GM11168 (cell line): ENCODE results near the gene CFAP90.

Experiments
- in situ Hi-C: fragments of 300-500 bp; cut with MboI; formaldehyde crosslinking; loops from one replicate; pipeline ENCODE4 v1.12.0; 2022; ENCODE audit warnings: low sequenced_read_pairs; ENCODE audit not compliant: unreplicated experiment

CFAP90 gene, protein sequence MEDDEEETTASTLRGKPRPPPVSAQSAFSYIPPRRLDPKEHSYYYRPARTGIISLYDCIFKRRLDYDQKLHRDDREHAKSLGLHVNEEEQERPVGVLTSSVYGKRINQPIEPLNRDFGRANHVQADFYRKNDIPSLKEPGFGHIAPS

DNA sequence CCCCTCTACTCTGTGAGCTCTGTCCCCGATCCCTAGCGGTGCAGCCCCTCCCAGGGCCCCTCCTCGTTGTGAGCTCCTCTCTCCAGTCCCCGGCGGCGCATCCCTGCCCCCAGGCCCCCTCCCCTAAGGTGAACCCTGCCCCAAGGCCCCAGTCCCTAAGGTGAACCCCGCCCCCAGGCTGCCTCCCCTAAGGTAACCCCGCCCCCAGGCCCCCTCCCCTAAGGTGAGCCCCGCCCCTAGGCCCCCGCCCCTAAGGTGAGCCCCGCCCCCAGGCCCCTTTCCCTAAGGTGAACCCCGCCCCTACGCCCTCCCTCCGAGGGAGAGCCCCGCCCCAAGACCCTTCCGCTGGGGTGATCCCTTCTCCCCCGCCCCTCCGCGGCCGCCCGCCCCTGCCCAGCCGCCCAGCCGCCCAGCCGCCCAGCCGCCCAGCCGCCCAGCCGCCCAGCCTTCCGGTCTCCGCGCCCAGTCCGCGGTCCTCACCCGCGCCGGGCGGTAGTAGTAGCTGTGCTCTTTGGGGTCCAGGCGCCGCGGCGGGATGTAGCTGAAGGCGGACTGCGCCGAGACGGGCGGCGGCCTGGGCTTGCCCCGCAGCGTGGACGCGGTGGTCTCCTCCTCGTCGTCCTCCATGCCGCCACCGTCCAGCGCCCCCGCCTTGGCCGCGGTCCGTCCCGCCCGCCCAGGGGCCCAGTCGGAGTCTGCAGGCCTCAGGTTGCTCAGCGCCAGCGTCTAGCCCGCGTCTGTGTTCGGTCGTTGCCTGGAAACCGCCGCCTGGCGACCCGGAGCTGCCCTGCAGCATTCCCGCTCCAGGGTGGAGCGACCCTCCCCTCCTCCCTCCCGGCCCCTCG, at the start of gene CFAP90:
CFAP90 (minus strand) TSS at position 739 of the 845 bp plus-strand sequence; CDS start at position 627, 112 bp downstream.
- in situ Hi-C loops, result no loop called here

DNA sequence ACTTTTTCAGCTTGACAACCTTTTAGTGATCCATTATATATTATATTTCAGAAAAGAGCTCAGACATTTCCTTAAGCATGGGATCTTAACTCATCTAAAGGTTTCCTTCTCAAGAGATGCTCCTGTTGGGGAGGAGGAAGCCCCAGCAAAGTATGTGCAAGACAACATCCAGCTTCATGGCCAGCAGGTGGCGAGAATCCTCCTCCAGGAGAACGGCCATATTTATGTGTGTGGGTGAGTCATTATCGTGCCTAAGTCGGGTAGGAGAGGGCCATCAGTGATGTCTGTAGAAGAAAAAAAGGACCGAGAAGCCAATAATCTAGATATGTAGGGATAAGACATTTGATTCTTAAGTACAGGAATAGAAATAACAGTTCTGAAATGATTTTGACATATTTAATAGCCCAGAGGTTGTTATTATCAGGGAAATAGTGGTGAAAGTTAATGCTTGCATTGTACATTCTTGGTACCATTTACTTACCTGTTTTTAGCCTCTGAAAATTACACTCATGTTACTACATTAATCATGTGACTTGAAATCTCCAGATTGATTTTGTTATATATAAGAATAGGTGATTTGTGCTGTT, 46.2 kb upstream of the CFAP90 start:
- in situ Hi-C loops, result no loop called here

DNA sequence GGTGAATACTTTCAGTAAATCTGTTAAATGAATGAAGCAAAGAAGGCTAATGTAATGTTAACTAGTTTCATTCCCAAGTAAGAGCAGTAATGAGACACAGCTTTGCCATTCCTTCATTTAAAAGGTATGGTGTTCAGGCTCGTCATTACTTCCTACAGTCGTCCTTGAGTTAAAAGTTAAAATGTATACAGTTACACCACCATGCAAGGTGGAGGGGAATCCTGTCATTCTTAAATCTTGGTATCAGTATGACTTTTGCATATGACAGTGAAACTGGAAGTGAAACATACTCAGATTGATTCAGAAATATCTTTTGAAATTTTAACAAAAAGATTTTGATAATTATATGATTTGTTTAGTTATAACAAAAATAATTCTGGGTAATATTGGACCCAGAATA, 43.9 kb upstream of the CFAP90 start:
- in situ Hi-C loops, result no loop called here

DNA sequence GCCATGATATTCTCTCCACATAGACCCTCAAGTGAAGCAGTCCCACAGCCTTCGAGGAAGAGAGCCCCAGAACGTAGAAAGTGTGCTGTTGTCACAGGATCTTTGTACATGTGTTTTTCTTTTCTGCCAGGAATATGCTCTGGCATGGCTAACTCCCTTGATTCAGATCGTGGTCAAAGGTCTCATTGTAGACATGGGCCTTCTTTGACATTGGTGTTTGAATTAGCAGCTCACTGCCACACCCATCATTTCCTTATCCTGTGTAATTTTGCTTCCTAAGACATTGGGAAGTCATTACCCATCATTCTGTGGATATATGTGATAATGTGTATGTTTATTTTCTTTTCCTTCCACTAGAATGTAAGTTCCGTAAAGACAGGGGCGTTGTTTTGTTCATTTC, 43.5 kb upstream of the CFAP90 start:
- in situ Hi-C loops, result no loop called here

DNA sequence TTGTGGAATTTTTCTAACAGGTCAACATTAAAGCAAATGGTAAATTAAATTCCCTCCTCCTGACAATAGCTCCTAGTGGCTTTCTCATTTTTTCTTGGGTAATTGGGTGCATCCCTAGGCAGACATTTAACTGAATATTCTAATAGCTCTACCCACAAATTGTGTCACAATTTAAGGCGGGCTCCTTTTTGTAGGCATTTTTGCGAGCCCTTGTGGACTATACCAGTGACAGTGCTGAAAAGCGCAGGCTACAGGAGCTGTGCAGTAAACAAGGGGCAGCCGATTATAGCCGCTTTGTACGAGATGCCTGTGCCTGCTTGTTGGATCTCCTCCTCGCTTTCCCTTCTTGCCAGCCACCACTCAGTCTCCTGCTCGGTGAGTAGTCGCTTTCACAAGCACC, 38.0 kb upstream of the CFAP90 start:
- in situ Hi-C loops, result no loop called here

DNA sequence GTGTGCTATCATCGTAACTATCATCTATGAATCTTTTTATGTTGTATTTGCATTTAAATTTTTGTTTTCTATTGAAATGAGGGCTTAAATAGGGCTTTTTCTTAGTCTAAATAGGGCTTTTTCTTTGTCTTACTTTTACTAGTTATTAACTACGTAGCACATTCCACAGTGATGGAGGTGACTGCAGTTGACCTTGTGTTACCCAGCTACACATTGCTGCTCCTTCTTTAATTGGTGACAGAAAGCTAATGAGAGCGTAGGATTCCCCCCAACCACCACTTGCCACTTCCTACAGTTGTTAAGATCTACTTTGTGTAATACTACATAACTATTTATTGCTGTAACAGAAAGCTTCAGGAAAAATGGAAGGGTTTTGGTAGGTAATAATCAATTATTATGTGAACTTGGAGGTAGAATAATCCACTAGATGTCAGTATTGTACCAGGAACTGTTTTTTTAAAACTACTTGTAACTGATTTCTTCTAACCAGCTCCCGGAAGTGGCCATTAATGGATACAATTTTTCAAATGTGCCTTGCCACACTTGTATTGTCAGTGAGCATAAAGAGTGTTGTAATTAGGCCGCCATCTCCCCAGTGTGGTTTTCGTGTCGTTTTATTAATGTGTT, 36.0 kb upstream of the CFAP90 start:
- in situ Hi-C loops, result no loop called here

DNA sequence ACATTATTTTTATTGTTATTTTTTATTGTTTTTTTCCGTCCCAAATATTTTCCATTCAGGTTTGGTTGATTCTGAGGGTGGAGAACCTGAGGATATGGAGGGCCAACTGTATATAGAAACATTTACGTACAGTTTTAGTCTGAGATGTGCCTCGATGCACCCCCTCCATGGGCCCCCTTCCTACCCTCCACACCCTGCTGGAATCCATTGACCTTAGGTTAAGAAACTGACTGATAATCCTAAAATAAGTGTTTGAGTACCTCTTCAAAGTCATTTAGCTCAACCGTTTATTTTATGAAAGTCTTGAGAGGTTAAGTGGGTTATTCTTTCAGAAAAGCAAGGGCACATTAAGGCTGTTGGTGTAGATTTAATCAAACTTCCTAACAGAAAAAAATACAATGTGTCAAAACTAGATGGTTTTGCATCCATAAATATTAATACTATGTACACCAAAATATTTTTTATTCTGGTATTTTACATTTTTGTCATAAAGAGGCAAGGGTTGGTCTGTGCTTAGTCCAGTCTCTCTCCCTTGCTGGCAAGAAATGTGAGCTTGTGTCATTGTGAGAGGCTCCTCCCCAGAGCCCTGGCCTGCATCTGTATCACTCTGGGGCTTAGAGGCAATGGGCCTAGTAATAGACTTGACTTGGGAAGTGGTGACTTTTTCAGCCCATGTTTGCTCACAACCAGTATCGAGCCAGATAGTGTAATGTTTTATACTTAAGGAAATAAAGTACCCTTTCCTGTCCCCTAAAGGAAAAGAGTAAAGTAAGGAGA, 33.7 kb upstream of the CFAP90 start:
- in situ Hi-C loops, result no loop called here

DNA sequence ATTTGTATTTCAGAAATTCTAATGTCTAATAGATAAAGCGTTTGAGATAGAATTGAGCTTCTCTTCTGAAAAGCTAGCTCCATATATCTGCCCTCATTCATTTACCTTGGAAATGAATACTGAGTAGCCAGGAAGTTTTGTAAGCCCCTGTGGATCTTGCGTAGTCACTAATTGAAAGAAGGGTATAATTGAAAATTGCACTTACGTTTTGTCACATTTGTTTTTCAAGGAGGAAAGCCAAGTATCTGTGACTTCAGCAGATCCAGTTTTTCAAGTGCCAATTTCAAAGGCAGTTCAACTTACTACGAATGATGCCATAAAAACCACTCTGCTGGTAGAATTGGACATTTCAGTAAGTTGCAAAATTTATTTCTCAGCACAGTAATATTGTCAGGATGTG, 32.0 kb upstream of the CFAP90 start:
- in situ Hi-C loops, result no loop called here

DNA sequence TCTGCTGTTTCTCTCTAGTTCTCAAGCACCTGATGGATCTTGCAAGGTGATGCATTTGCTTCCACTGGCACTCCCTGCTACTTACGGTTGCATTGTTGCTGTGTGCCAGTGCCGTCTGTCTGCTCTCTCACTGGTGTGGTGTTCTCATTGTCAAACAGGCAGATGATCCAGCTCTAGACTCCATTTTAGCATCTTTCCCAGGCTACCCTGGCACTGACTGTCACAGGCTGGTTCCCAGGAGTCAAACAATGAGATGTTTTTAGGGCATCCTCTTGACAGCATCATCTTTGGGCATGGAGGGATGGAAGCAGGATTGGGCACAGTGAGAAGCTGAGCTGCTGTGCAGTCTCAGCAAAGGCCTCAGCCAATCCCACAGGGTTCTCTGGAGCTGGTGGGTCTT, 30.9 kb upstream of the CFAP90 start:
- in situ Hi-C loops, result no loop called here

DNA sequence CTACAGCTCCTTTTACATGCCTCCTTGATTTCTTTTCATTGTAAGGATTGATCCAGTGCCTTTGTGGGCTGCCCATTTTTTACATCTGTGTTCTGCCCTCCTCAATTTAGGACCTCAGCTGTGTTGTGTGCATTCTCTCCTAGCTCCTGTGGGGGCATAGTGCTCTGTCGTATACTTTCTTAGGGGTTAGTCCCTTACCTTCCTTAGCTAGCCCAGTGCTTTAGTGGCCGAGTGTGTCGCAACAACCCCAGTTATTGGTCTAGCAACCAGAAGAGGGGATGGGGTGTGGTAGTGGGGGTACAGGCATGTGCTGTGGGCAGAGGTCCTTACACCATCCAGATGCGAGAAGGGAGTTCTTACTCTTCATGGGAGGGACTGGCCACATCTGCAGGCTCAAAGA, 30.2 kb upstream of the CFAP90 start:
- in situ Hi-C loops, result no loop called here

DNA sequence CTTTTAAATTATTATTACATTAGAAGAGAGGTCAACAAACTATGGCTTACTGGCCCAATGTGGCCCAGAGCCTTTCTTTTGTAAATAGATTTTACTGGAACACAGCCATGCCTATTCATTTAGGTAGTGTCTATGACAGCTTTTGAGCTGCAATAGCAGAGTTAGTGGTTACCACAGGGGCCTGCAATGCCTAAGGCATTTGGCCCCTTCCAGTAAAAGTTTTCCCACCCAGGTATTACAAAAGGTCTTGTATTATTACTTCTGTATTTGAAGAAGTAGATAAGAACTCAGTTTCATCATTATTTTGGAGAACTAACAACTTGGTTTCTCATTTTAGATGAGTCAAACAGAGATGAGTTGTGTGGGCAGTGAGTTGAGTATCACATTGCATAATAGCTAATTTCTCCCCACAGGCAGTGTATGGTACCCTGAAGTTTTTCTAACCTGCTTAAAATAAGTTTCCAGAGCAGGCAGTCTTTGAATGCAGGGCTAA, 27.5 kb upstream of the CFAP90 start:
- in situ Hi-C loops, result no loop called here

DNA sequence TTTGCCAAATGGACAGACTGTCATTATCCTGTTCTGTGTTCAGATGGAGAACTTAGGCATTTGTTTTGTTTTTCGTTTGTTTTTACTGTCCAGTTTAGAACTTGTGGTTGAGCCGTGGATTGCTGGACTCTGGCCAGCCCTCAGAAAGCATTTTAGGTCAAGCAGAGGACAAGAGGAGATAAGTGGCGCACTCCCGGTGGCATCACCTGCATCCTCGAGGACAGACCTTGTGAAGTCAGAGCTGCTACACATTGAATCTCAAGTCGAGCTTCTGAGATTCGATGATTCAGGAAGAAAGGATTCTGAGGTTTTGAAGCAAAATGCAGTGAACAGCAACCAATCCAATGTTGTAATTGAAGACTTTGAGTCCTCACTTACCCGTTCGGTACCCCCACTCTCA, 26.9 kb upstream of the CFAP90 start:
- in situ Hi-C loops, result no loop called here

DNA sequence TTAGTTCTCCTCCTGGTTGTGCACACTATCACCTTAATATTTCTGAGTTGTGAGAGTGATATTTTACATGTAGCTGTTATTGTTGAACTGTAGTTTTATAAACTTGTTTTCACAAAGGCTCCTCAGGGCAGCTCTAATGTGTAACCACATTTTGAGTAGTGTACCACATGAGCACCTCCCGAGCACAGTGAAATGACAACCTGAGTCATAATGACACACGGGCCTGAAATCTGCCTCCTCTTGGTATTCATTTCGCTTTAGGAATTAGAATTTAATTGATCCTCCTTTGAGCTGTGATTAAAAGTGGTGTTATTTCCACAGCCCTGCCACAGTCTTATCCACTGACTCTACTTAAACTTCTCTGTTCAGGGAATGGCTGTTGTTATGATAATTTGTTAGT, 25.9 kb upstream of the CFAP90 start:
- in situ Hi-C loops, result no loop called here

DNA sequence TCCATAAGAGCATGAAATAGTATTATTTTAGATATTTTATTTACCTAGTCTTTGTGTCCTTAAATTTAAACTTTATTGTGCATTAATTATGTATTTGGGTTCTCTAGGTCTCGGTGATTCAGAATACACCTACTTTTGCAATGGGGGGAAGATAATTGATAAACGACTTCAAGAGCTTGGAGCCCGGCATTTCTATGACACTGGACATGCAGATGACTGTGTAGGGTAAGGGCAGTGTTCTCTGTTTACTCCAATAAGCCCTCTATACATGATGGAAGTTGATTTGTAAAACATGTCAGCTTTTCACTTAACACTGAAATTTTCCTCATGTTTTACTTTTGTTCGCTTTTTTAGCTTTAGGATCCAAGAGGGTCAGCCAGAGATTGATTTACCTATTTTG, 24.2 kb upstream of the CFAP90 start:
- in situ Hi-C loops, result no loop called here

DNA sequence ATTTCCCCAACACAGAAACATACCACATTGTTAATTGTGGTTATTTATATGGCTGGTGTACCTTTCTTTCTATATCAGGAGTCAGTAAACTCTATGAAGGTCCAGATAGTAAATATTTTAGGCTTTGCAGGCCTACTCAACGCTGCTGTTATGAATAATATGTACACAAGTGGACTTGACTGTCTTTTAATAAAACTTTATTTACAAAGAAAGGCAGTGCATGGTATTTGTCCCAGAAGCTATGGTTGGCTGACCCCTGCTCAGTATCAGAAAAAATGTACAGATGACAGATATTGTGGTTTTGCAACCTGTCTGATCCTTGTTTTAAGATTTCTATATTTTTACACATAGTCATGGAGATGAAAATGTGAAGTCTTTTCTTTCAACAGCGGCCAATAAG, 23.7 kb upstream of the CFAP90 start:
- in situ Hi-C loops, result no loop called here

DNA sequence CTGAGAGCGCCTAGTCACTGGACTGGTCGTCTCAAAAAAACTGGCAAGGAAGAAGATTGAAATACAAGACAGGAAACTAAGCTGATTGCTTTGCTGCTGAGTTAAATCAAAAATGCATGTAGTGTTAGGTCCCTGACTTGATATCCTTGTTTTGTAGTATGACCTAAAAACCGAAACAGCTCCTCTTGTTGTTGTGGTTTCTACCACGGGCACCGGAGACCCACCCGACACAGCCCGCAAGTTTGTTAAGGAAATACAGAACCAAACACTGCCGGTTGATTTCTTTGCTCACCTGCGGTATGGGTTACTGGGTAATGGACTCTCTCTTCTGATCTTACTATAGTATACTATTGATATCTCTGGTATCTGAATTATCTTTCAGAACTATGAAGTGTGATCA, 22.3 kb upstream of the CFAP90 start:
- in situ Hi-C loops, result no loop called here

DNA sequence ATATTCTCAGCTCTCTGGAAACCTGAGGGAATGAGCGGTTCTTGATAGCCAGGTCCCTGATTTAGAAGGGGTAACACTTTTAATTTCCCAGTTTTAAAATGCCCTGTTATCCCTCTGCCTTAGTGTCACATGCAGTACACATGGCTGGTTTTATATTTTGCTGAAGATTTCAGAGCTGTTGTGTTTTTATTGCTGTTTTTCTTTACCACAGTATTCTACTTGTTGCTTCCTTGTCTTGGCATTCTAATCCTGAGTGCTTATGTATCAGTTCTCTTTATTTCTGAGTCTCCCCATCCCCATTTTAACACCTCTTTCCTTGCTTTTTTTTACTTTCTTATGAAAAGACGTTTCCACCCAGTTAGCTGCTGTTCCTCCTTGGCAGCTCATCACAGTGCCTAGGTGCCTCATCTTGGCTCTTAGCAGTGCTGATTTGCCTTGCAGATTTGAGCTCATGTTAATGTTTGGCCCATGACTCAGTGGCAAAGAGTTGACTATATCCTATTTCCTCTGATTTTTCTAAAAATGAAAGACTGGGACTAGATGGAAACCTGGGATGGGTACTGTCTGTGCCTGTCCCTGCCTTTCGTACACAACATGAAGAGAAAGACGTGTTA, 21.7 kb upstream of the CFAP90 start:
- in situ Hi-C loops, result no loop called here

DNA sequence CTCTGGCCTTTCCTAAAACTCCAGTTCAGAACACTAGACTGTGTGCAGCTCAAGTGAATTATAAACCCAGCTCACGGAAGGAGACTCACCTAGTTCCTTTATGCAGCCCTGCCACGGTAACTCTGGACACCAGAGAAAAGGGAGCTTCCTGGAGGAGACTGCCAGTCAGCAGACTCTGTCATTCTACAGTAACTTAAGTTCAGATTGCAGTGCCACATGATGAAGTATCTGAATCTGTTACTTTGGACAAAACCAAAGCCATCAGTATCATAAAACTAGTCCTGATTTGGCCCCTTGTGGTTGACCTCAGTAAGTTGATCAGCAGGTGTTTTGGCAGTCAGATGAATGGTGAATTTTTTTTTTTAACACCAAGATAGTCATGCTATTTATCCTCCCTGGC, 20.7 kb upstream of the CFAP90 start:
- in situ Hi-C loops, result no loop called here

DNA sequence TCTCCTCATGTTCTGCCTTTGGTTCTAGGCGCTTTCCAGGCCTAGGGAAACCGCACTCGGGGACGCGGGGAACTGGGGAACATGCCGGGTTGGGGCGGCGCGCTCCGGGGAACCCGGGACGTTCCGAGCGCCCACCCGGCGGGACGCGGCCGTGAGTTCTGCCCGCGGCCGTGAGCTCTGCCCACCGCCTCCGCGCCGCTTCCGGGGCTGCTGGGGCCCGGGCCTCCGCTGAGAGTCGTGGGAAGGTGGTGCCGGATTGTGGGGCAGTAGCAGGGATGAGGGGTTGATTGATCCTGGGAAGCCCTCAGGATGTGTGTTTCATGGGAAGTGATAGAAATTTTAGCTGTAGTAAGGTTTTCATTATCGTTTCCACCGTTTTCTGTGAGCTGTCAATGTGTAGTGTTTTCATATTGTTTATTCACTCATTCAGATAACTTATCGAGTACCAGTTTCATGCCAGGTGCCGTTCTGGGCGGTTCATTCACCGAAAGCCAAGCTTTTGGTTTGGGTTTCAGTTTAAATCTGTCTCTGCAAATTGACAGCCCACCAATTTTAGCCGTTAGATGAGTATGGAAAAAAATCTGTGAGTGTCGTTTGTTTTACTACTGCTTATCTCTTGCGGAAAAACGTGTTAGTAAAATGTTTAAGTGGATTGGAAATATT, 18.7 kb upstream of the CFAP90 start:
- in situ Hi-C loops, result no loop called here
